ENCODE measurements around the gene SERPINB5.

Gene SERPINB5

GRCh38 chr18:63480915-63481314 lies 4.2 kb downstream of the SERPINB5 start:
- Mint-ChIP-seq H3K4me1 (no peaks in the 10 kb centered on the region), H3K4me3 (no peak overlapping the region), H3K36me3 (no peaks in the 10 kb centered on the region), H3K9me3 (no peaks in the 10 kb centered on the region), H3K27me3 (peaks cover 13% of the 10 kb centered on the region), H3K27ac (no peak overlapping the region)
- DNase-seq (ENCODE audit: low spot score in 2 of 2) (no peak), ATAC-seq (ENCODE audit: low read depth) (no peak)

GRCh38 chr18:63487676-63488075 lies 10.9 kb downstream of the SERPINB5 start:
- Mint-ChIP-seq H3K27me3 (peaks cover 10% of the 10 kb centered on the region), H3K9me3 (no peaks in the 10 kb centered on the region), H3K27ac (no peak overlapping the region), H3K4me3 (no peak overlapping the region), H3K4me1 (no peaks in the 10 kb centered on the region), H3K36me3 (no peaks in the 10 kb centered on the region)
- ATAC-seq (ENCODE audit: low read depth) (no peak), DNase-seq (ENCODE audit: low spot score in 2 of 2) (no peak)

GRCh38 chr18:63488160-63488559 lies 11.4 kb downstream of the SERPINB5 start:
- no peak overlapping the region for H3K4me3 Mint-ChIP-seq
- H3K36me3 Mint-ChIP-seq = no peaks in the 10 kb centered on the region
- H3K27me3 Mint-ChIP-seq = peaks cover 12% of the 10 kb centered on the region
- DNase-seq (ENCODE audit: low spot score in 2 of 2) (no peak), ATAC-seq (ENCODE audit: low read depth) (no peak)
- no peaks in the 10 kb centered on the region for H3K4me1 Mint-ChIP-seq
- H3K27ac Mint-ChIP-seq = no peak overlapping the region
- no peaks in the 10 kb centered on the region for H3K9me3 Mint-ChIP-seq

GRCh38 chr18:63492851-63493250 lies 16.1 kb downstream of the SERPINB5 start:
- Mint-ChIP-seq H3K4me3 (no peak overlapping the region), H3K4me1 (no peaks in the 10 kb centered on the region), H3K27me3 (peaks cover 5% of the 10 kb centered on the region), H3K9me3 (no peaks in the 10 kb centered on the region), H3K27ac (no peak overlapping the region), H3K36me3 (no peaks in the 10 kb centered on the region)
- ATAC-seq (ENCODE audit: low read depth) (no peak), DNase-seq (ENCODE audit: low spot score in 2 of 2) (no peak)

GRCh38 chr18:63495675-63496074 lies 18.9 kb downstream of the SERPINB5 start:
- H3K4me1 Mint-ChIP-seq = no peaks in the 10 kb centered on the region
- H3K4me3 Mint-ChIP-seq = no peak overlapping the region
- H3K27me3 Mint-ChIP-seq = peaks cover 5% of the 10 kb centered on the region
- no peak overlapping the region for H3K27ac Mint-ChIP-seq
- no peaks in the 10 kb centered on the region for H3K36me3 Mint-ChIP-seq
- no peaks in the 10 kb centered on the region for H3K9me3 Mint-ChIP-seq
- DNase-seq (ENCODE audit: low spot score in 2 of 2) (no peak), ATAC-seq (ENCODE audit: low read depth) (no peak)

- DNase-seq (ENCODE audit: low spot score in 2 of 2) = peak; percentile 9 to 23
- no peak overlapping the region for H3K27ac Mint-ChIP-seq
- H3K9me3 Mint-ChIP-seq = no peaks in the 10 kb centered on the region
- H3K4me1 Mint-ChIP-seq = peaks cover 2% of the 10 kb centered on the region
- peaks cover 13% of the 10 kb centered on the region for H3K27me3 Mint-ChIP-seq
- no peaks in the 10 kb centered on the region for H3K36me3 Mint-ChIP-seq
- ATAC-seq (ENCODE audit: low read depth) = peak; percentile 39
- no peak overlapping the region for H3K4me3 Mint-ChIP-seq
These were observed 29.0 kb downstream of the SERPINB5 start for GRCh38 chr18:63505566-63506335.

GRCh38 chr18:63506336-63506646 lies 29.5 kb downstream of the SERPINB5 start:
- H3K27ac Mint-ChIP-seq = no peak overlapping the region
- no peak for ATAC-seq (ENCODE audit: low read depth)
- H3K4me3 Mint-ChIP-seq = no peak overlapping the region
- no peaks in the 10 kb centered on the region for H3K36me3 Mint-ChIP-seq
- peaks cover 2% of the 10 kb centered on the region for H3K4me1 Mint-ChIP-seq
- peaks cover 13% of the 10 kb centered on the region for H3K27me3 Mint-ChIP-seq
- no peaks in the 10 kb centered on the region for H3K9me3 Mint-ChIP-seq
- DNase-seq (ENCODE audit: low spot score in 2 of 2) = no peak

GRCh38 chr18:63508596-63508995 lies 31.8 kb downstream of the SERPINB5 start:
- Mint-ChIP-seq H3K9me3 (no peaks in the 10 kb centered on the region), H3K4me3 (no peak overlapping the region), H3K36me3 (no peaks in the 10 kb centered on the region)

GRCh38 chr18:63511285-63511684 lies 34.5 kb downstream of the SERPINB5 start:
- ATAC-seq (ENCODE audit: low read depth) (no peak), DNase-seq (ENCODE audit: low spot score in 2 of 2) (no peak)
- H3K27me3 Mint-ChIP-seq = peaks cover 13% of the 10 kb centered on the region
- H3K36me3 Mint-ChIP-seq = no peaks in the 10 kb centered on the region
- H3K4me3 Mint-ChIP-seq = no peak overlapping the region
- H3K9me3 Mint-ChIP-seq = no peaks in the 10 kb centered on the region
- H3K4me1 Mint-ChIP-seq = no peaks in the 10 kb centered on the region
- H3K27ac Mint-ChIP-seq = no peak overlapping the region

More at GRCh38 chr18:63508596-63508995, 31.8 kb downstream of the SERPINB5 start:
- DNase-seq (ENCODE audit: low spot score in 2 of 2) (no peak), ATAC-seq (ENCODE audit: low read depth) (no peak)
- H3K27ac Mint-ChIP-seq = no peak overlapping the region
- H3K27me3 Mint-ChIP-seq = peaks cover 16% of the 10 kb centered on the region
- peaks cover 2% of the 10 kb centered on the region for H3K4me1 Mint-ChIP-seq

GRCh38 chr18:63514326-63514725 lies 37.6 kb downstream of the SERPINB5 start:
- peaks cover 5% of the 10 kb centered on the region for H3K4me1 Mint-ChIP-seq
- no peak for DNase-seq (ENCODE audit: low spot score in 2 of 2)
- no peak overlapping the region for H3K4me3 Mint-ChIP-seq
- no peak overlapping the region for H3K27ac Mint-ChIP-seq
- no peaks in the 10 kb centered on the region for H3K36me3 Mint-ChIP-seq
- ATAC-seq (ENCODE audit: low read depth) = no peak
- no peaks in the 10 kb centered on the region for H3K9me3 Mint-ChIP-seq
- peaks cover 10% of the 10 kb centered on the region for H3K27me3 Mint-ChIP-seq

GRCh38 chr18:63514888-63515678 lies 38.3 kb downstream of the SERPINB5 start:
- Mint-ChIP-seq H3K27me3 (peaks cover 11% of the 10 kb centered on the region), H3K9me3 (no peaks in the 10 kb centered on the region), H3K27ac (no peak overlapping the region), H3K4me1 (peaks cover 5% of the 10 kb centered on the region), H3K4me3 (no peak overlapping the region), H3K36me3 (no peaks in the 10 kb centered on the region)
- ATAC-seq (ENCODE audit: low read depth) (no peak), DNase-seq (ENCODE audit: low spot score in 2 of 2) (no peak)

GRCh38 chr18:63515801-63516200 lies 39.0 kb downstream of the SERPINB5 start:
- peaks cover 12% of the 10 kb centered on the region for H3K27me3 Mint-ChIP-seq
- ATAC-seq (ENCODE audit: low read depth) (no peak), DNase-seq (ENCODE audit: low spot score in 2 of 2) (no peak)
- no peak overlapping the region for H3K4me3 Mint-ChIP-seq
- H3K27ac Mint-ChIP-seq = no peak overlapping the region
- peaks cover 5% of the 10 kb centered on the region for H3K4me1 Mint-ChIP-seq
- H3K36me3 Mint-ChIP-seq = no peaks in the 10 kb centered on the region
- H3K9me3 Mint-ChIP-seq = no peaks in the 10 kb centered on the region

- Mint-ChIP-seq H3K27me3 (peaks cover 14% of the 10 kb centered on the region), H3K27ac (no peak overlapping the region), H3K4me3 (no peak overlapping the region)
These were observed 41.6 kb downstream of the SERPINB5 start for GRCh38 chr18:63518178-63519012.

More at GRCh38 chr18:63518178-63519012, 41.6 kb downstream of the SERPINB5 start:
- Mint-ChIP-seq H3K9me3 (no peaks in the 10 kb centered on the region), H3K36me3 (no peaks in the 10 kb centered on the region), H3K4me1 (peaks cover 7% of the 10 kb centered on the region)
- peak; percentile 42 to 60 for DNase-seq (ENCODE audit: low spot score in 2 of 2)
- ATAC-seq (ENCODE audit: low read depth) = peak; percentile 86
